Upper lobe of right lung (tissue), 1 donor: ENCODE measurements around the gene JMJD6. TPM values are rescaled to one million over a fixed set of nuclear protein-coding genes. Genes with fewer than 3 reads are reported as not detected.

Experiments used
- ATAC-seq: fragments of 200-7000 bp; cut with Tn5 transposase; one replicate; pipeline ENCODE4 v1.9.1; 2020; ENCODE audit warnings: mild to moderate bottlenecking, moderate library complexity
- DNase-seq: peaks from one replicate; pipeline ENCODE4 v3.0.0-alpha.2; 2020
- H3K27ac ChIP-seq: fragments of 200-600 bp; one replicate; pipeline ENCODE4 v1.8.0; 2022
- H3K27me3 ChIP-seq: fragments of 200-600 bp; one replicate; pipeline ENCODE4 v1.8.0; 2022; ENCODE audit warnings: mild to moderate bottlenecking
- H3K36me3 ChIP-seq: fragments of 200-600 bp; one replicate; pipeline ENCODE4 v1.8.0; 2022
- H3K4me1 ChIP-seq: fragments of 200-600 bp; one replicate; pipeline ENCODE4 v1.8.0; 2022
- H3K4me3 ChIP-seq: fragments of 200-600 bp; one replicate; pipeline ENCODE4 v1.8.0; 2022; ENCODE audit warnings: mild to moderate bottlenecking
- H3K9me3 ChIP-seq: fragments of 200-600 bp; one replicate; pipeline ENCODE4 v1.8.0; 2022
- CTCF ChIP-seq: fragments of 200-600 bp; IDR thresholded peaks from one replicate; pipeline ENCODE4 v1.8.0; 2022; ENCODE audit warnings: antibody characterized with exemption
- intact Hi-C: fragments of 100-400 bp; cut with DNase I; formaldehyde crosslinking; loops from one replicate; pipeline ENCODE4 v1.11.0; 2022
- total RNA-seq: library from RNA; stranded (reverse); fragmentation: NEBNext Ultra II Directional; extraction: Animal tissue kit (Norgen Biotek cat#: 25700); gene quantifications from one replicate; pipeline ENCODE4 v1.2.1, GENCODE V29; 2021
- donor health status: DM: no; HTN: yes; CAD: no; lungs with severe emphysema.

The JMJD6 gene
- total RNA-seq, 1 donor from 2014 or later: 29.6 TPM

- no peak for TF ChIP-seq CTCF
- Histone ChIP-seq H3K4me1 (no peaks in the 10 kb centered on the region), H3K27ac (no peak overlapping the region), H3K27me3 (no peaks in the 10 kb centered on the region), H3K9me3 (no peaks in the 10 kb centered on the region), H3K4me3 (no peak overlapping the region), H3K36me3 (peaks cover 33% of the 10 kb centered on the region)
- DNase-seq (no peak), ATAC-seq (no peak)
- intact Hi-C loops: no loop called here
These were observed 28.9 kb upstream of the JMJD6 start for GRCh38 chr17:76755285-76755684.

GRCh38 chr17:76753061-76753961 is 26.9 kb upstream of the JMJD6 start:
- ATAC-seq (no peak), DNase-seq (no peak)
- no peaks in the 10 kb centered on the region for H3K4me1 ChIP-seq
- TF ChIP-seq CTCF: no peak
- intact Hi-C loops: no loop called here
- no peak overlapping the region for H3K4me3 ChIP-seq
- no peaks in the 10 kb centered on the region for H3K27me3 ChIP-seq
- H3K27ac ChIP-seq: peak overlapping the region; percentile 0
- peaks cover 33% of the 10 kb centered on the region for H3K36me3 ChIP-seq
- no peaks in the 10 kb centered on the region for H3K9me3 ChIP-seq

GRCh38 chr17:76752006-76752405 is 25.6 kb upstream of the JMJD6 start:
- Histone ChIP-seq H3K9me3 (no peaks in the 10 kb centered on the region), H3K4me1 (no peaks in the 10 kb centered on the region), H3K36me3 (peaks cover 31% of the 10 kb centered on the region), H3K27ac (no peak overlapping the region), H3K27me3 (no peaks in the 10 kb centered on the region), H3K4me3 (no peak overlapping the region)
- no peak for TF ChIP-seq CTCF
- ATAC-seq (no peak), DNase-seq (no peak)
- intact Hi-C loops: no loop called here

GRCh38 chr17:76751416-76751993 is 25.1 kb upstream of the JMJD6 start:
- H3K27ac ChIP-seq: no peak overlapping the region
- intact Hi-C loops: no loop called here
- peaks cover 31% of the 10 kb centered on the region for H3K36me3 ChIP-seq
- ATAC-seq (no peak), DNase-seq (no peak)
- no peaks in the 10 kb centered on the region for H3K4me1 ChIP-seq
- no peaks in the 10 kb centered on the region for H3K27me3 ChIP-seq
- no peak for TF ChIP-seq CTCF
- no peak overlapping the region for H3K4me3 ChIP-seq
- H3K9me3 ChIP-seq: no peaks in the 10 kb centered on the region

GRCh38 chr17:76748657-76749056 is 22.3 kb upstream of the JMJD6 start:
- Histone ChIP-seq H3K4me3 (no peak overlapping the region), H3K4me1 (no peaks in the 10 kb centered on the region), H3K9me3 (no peaks in the 10 kb centered on the region), H3K27me3 (no peaks in the 10 kb centered on the region), H3K36me3 (peaks cover 35% of the 10 kb centered on the region), H3K27ac (no peak overlapping the region)
- TF ChIP-seq CTCF: no peak
- intact Hi-C loops: no loop called here
- ATAC-seq (no peak), DNase-seq (no peak)
